ENCODE results near the gene TMEM184A. TPM values are rescaled to one million over a fixed set of nuclear protein-coding genes. Genes with fewer than 3 reads are reported as not detected.

The TMEM184A gene
- total RNA-seq, 4 donors from 2014 or later: 0.29 to 2.8 (median 0.64) TPM; not detected in 1

- Histone ChIP-seq H3K36me3 (no peaks in the 10 kb centered on the region), H3K27ac (no peak overlapping the region), H3K4me1 (peaks cover 0 to 2% of the 10 kb centered on the region in 2 donors), H3K27me3 (no peaks in the 10 kb centered on the region), H3K4me3 (no peak overlapping the region), H3K9me3 (no peaks in the 10 kb centered on the region)
- TF ChIP-seq POLR2A (IDR thresholded peaks at IDR 0.05) (no peak), CTCF (IDR thresholded peaks at IDR 0.05) (no peak)
- intact Hi-C loops (cut with DNase I; ENCODE audit: low total_unique reads): no loop called here
- no peak for DNase-seq
Measured at GRCh38 chr7:1550005-1550845, 5.8 kb downstream of the TMEM184A start.

GRCh38 chr7:1549357-1550004 lies 6.5 kb downstream of the TMEM184A start:
- no peak for DNase-seq
- no peak overlapping the region for H3K4me3 ChIP-seq
- TF ChIP-seq CTCF (IDR thresholded peaks at IDR 0.05) (no peak), POLR2A (IDR thresholded peaks at IDR 0.05) (no peak)
- H3K27ac ChIP-seq: no peak overlapping the region
- no peaks in the 10 kb centered on the region for H3K27me3 ChIP-seq
- intact Hi-C loops (cut with DNase I; ENCODE audit: low total_unique reads): no loop called here
- H3K9me3 ChIP-seq: no peaks in the 10 kb centered on the region
- no peaks in the 10 kb centered on the region for H3K36me3 ChIP-seq
- no peaks in the 10 kb centered on the region for H3K4me1 ChIP-seq

GRCh38 chr7:1548944-1549343 lies 7.1 kb downstream of the TMEM184A start:
- Histone ChIP-seq H3K4me1 (no peaks in the 10 kb centered on the region), H3K27ac (no peak overlapping the region), H3K27me3 (no peaks in the 10 kb centered on the region), H3K4me3 (no peak overlapping the region), H3K36me3 (no peaks in the 10 kb centered on the region), H3K9me3 (no peaks in the 10 kb centered on the region)
- TF ChIP-seq CTCF (IDR thresholded peaks at IDR 0.05) (no peak), POLR2A (IDR thresholded peaks at IDR 0.05) (no peak)
- no peak for DNase-seq
- intact Hi-C loops (cut with DNase I; ENCODE audit: low total_unique reads): no loop called here

- DNase-seq: no peak
- H3K36me3 ChIP-seq: no peaks in the 10 kb centered on the region
- no peaks in the 10 kb centered on the region for H3K4me1 ChIP-seq
- no peaks in the 10 kb centered on the region for H3K27me3 ChIP-seq
- no peak overlapping the region for H3K27ac ChIP-seq
- no peak overlapping the region for H3K4me3 ChIP-seq
- intact Hi-C loops (cut with DNase I; ENCODE audit: low total_unique reads): no loop called here
- H3K9me3 ChIP-seq: no peaks in the 10 kb centered on the region
- TF ChIP-seq POLR2A (IDR thresholded peaks at IDR 0.05): no peak
- TF ChIP-seq CTCF (IDR thresholded peaks at IDR 0.05): no peak
Measured at GRCh38 chr7:1548438-1548831, 7.6 kb downstream of the TMEM184A start.

GRCh38 chr7:1547777-1548437 lies 8.1 kb downstream of the TMEM184A start:
- H3K27ac ChIP-seq: no peak overlapping the region
- no peaks in the 10 kb centered on the region for H3K27me3 ChIP-seq
- H3K4me3 ChIP-seq: no peak overlapping the region
- H3K36me3 ChIP-seq: no peaks in the 10 kb centered on the region
- DNase-seq: no peak
- H3K9me3 ChIP-seq: no peaks in the 10 kb centered on the region
- intact Hi-C loops (cut with DNase I; ENCODE audit: low total_unique reads): no loop called here
- H3K4me1 ChIP-seq: no peaks in the 10 kb centered on the region
- no peak for TF ChIP-seq CTCF (IDR thresholded peaks at IDR 0.05)
- no peak for TF ChIP-seq POLR2A (IDR thresholded peaks at IDR 0.05)

Measured in uterus (tissue), 4 donors.